HepG2 (cell line): ENCODE measurements around the gene CNTROB. TPM values are rescaled to one million over a fixed set of nuclear protein-coding genes. Genes with fewer than 3 reads are reported as not detected.

Experiments used
- ATAD3A ChIP-seq: sonication (generic); formaldehyde crosslinking; IDR thresholded peaks from 2 replicates; pipeline ENCODE4 v1.4.0; 2020; ENCODE audit warnings: missing genetic modification reagents
- CBFB ChIP-seq: sonication (generic); formaldehyde crosslinking; IDR thresholded peaks from 2 replicates; pipeline ENCODE4 v1.4.0; 2020; ENCODE audit warnings: missing genetic modification reagents
- CEBPG ChIP-seq: IDR thresholded peaks from 2 replicates; pipeline ENCODE4 v1.6.1; 2016
- CREB3 ChIP-seq: sonication (generic); formaldehyde crosslinking; IDR thresholded peaks from 2 replicates; pipeline ENCODE4 v1.5.0; 2020; ENCODE audit warnings: missing genetic modification reagents
- HMG20A ChIP-seq: IDR thresholded peaks from 2 replicates; pipeline ENCODE4 v1.6.1; 2016; ENCODE audit warnings: borderline replicate concordance
- HOXA9 ChIP-seq: sonication (generic); formaldehyde crosslinking; IDR thresholded peaks from 2 replicates; pipeline ENCODE4 v1.8.1; 2022; ENCODE audit warnings: missing genetic modification reagents, mild to moderate bottlenecking, moderate library complexity, borderline replicate concordance
- IRF1 ChIP-seq: sonication (generic); formaldehyde crosslinking; IDR thresholded peaks from 2 replicates; pipeline ENCODE4 v1.4.0; 2020; ENCODE audit warnings: low read depth, mild to moderate bottlenecking, missing genetic modification reagents
- KDM5B ChIP-seq: sonication (generic); formaldehyde crosslinking; IDR thresholded peaks from 2 replicates; pipeline ENCODE4 v1.4.0; 2020; ENCODE audit warnings: missing genetic modification reagents, mild to moderate bottlenecking, borderline replicate concordance
- KLF9 ChIP-seq: IDR thresholded peaks from 2 replicates; pipeline ENCODE4 v1.6.1; 2016; ENCODE audit warnings: low read depth
- MZF1 ChIP-seq: sonication (generic); formaldehyde crosslinking; IDR thresholded peaks from 2 replicates; pipeline ENCODE4 v1.8.1; 2023; ENCODE audit warnings: mild to moderate bottlenecking, missing genetic modification reagents, borderline replicate concordance
- SNAPC5 ChIP-seq: sonication (generic); formaldehyde crosslinking; IDR thresholded peaks from 2 replicates; pipeline ENCODE4 v1.8.1; 2023; ENCODE audit warnings: mild to moderate bottlenecking, missing genetic modification reagents, borderline replicate concordance
- XBP1 ChIP-seq: sonication (generic); formaldehyde crosslinking; IDR thresholded peaks from 2 replicates; pipeline ENCODE4 v1.5.0; 2020; ENCODE audit warnings: missing genetic modification reagents
- ZHX2 ChIP-seq, 2 experiments: sonication (generic) in 1 of 2; formaldehyde crosslinking in 1 of 2; IDR thresholded peaks; 2 replicates each; pipeline versions ENCODE4 v1.6.1 to v1.9.0; 2014 to 2022; ENCODE audit warnings: antibody characterized with exemption in 1 of 2, borderline replicate concordance in 1 of 2, inconsistent platforms in 1 of 2, low read depth in 1 of 2, missing genetic modification reagents in 1 of 2
- ZNF30 ChIP-seq: sonication (generic); formaldehyde crosslinking; IDR thresholded peaks from 2 replicates; pipeline ENCODE4 v1.5.0; 2020; ENCODE audit warnings: mild to moderate bottlenecking, missing genetic modification reagents
- ZNF546 ChIP-seq: sonication (generic); formaldehyde crosslinking; conservative IDR thresholded peaks from 2 replicates; pipeline ENCODE4 v1.8.1; 2023; ENCODE audit warnings: mild to moderate bottlenecking, missing genetic modification reagents
- ZNF776 ChIP-seq: sonication (generic); formaldehyde crosslinking; IDR thresholded peaks from 2 replicates; pipeline ENCODE4 v1.4.0; 2020; ENCODE audit warnings: mild to moderate bottlenecking, missing genetic modification reagents
- ZNF780A ChIP-seq: sonication (generic); formaldehyde crosslinking; IDR thresholded peaks from 2 replicates; pipeline ENCODE4 v1.8.0; 2022; ENCODE audit warnings: mild to moderate bottlenecking, missing genetic modification reagents, moderate library complexity
- polyA plus RNA-seq, 8 experiments: library from polyadenylated mRNA; depleted of rRNA in 3 of 8; stranded (reverse) in 7 of 8; unstranded in 1 of 8; fragments of >200 nt; fragmentation: Illumina TruSeq in 4 of 8; extraction: Trizol in 4 of 8; gene quantifications; 2 replicates each; pipeline versions ENCODE4 v1.2.1 to v1.2.3, GENCODE V29; 2011 to 2016; ENCODE audit warnings: low read depth in 4 of 8, missing spikeins in 1 of 8, mixed read lengths in 1 of 8; ENCODE audit not compliant: insufficient read depth in 1 of 8
- total RNA-seq, 5 experiments: library from RNA; depleted of rRNA; stranded (reverse); fragments of >200 nt; fragmentation: Illumina TruSeq; extraction: Trizol; gene quantifications; 2 replicates each; pipeline ENCODE4 v1.2.3, GENCODE V29; 2016; ENCODE audit warnings: low read depth in 1 of 5

CNTROB gene
- total and polyA plus RNA-seq, 2 of the 13 experiments (the other 11 are each of a cell fraction or from before 2014, with no cell fraction given): 21.2 to 24.1 TPM

GRCh38 chr17:7915611-7916384, 16.2 kb upstream of the CNTROB start, which contains the start of gene RNF227 (continued):
- 0 out of 2 replicates have a peak, but pooled peaks have one; percentile 33 for TF ChIP-seq ZHX2 (IDR thresholded peaks at IDR 0.05; ENCODE audit: low read depth)
- peak; percentile 94; the same call in 1 of the 2 replicates for TF ChIP-seq ZHX2 (CRISPR knock-in tag; IDR thresholded peaks at IDR 0.05; ENCODE audit: borderline replicate concordance)
- no peak for TF ChIP-seq ZNF780A (CRISPR knock-in tag)
- TF ChIP-seq HOXA9: peak; percentile 96
- no peak for TF ChIP-seq ATAD3A (CRISPR knock-in tag)
- TF ChIP-seq CREB3: peak; percentile 96
- TF ChIP-seq IRF1 (CRISPR knock-in tag): no peak
- TF ChIP-seq KLF9 (CRISPR knock-in tag): no peak
- TF ChIP-seq CEBPG: no peak
- TF ChIP-seq HMG20A (CRISPR knock-in tag): no peak
- peak; percentile 91 for TF ChIP-seq ZNF546
- peak; percentile 95; the same call in 1 of the 2 replicates for TF ChIP-seq ZNF776 (CRISPR knock-in tag)
- no peak for TF ChIP-seq MZF1 (CRISPR knock-in tag)
- TF ChIP-seq XBP1: no peak
- no peak; the same call in 1 of the 2 replicates for TF ChIP-seq SNAPC5 (CRISPR knock-in tag)
- peak; percentile 91 for TF ChIP-seq KDM5B (CRISPR knock-in tag)
- TF ChIP-seq ZNF30 (CRISPR knock-in tag): peak; percentile 90; the same call in 1 of the 2 replicates
- peak; percentile 85 for TF ChIP-seq CBFB (CRISPR knock-in tag)
